Fibroblast of lung (primary cell): ENCODE results near the gene DNAH3. TPM values are rescaled to one million over a fixed set of nuclear protein-coding genes. Genes with fewer than 3 reads are reported as not detected.

ENCODE experiments used
- DNase-seq, 2 donors: peaks; one replicate each; pipeline versions ENCODE4 v3.0.0 to v3.0.0-alpha.2; 2010; ENCODE audit warnings: low read depth in 2 of 2
- H2AFZ ChIP-seq: 2 replicates; pipeline ENCODE4 v1.5.1; 2012; ENCODE audit warnings: low read length, control low read depth, inconsistent platforms
- H3K27ac ChIP-seq: 2 replicates; pipeline ENCODE4 v1.5.1; 2011; ENCODE audit warnings: low read length, control low read depth; ENCODE audit not compliant: insufficient read depth
- H3K27me3 ChIP-seq: 2 replicates; pipeline ENCODE4 v1.5.1; 2011; ENCODE audit warnings: mild to moderate bottlenecking, low read length; ENCODE audit not compliant: control insufficient read depth, insufficient read depth
- H3K36me3 ChIP-seq: 2 replicates; pipeline ENCODE4 v1.5.1; 2011; ENCODE audit warnings: low read length; ENCODE audit not compliant: control insufficient read depth, insufficient read depth
- H3K4me1 ChIP-seq: 2 replicates; pipeline ENCODE4 v1.5.1; 2011; ENCODE audit warnings: low read length; ENCODE audit not compliant: control insufficient read depth, insufficient read depth; ENCODE audit errors: extremely low read depth
- H3K4me2 ChIP-seq: 2 replicates; pipeline ENCODE4 v1.5.1; 2011; ENCODE audit warnings: low read length, control low read depth; ENCODE audit not compliant: insufficient read depth; ENCODE audit errors: extremely low read depth
- H3K4me3 ChIP-seq, 4 experiments: fragments of 200-600 bp in 1 of 4; sonication (generic) in 1 of 4; replicated peaks in 1 of 4; 2 replicates each; pipeline ENCODE4 v1.5.1; 2011 to 2016; ENCODE audit warnings: low read length in 4 of 4, low read depth in 3 of 4, mild to moderate bottlenecking in 3 of 4, control low read depth in 2 of 4, inconsistent platforms in 1 of 4, mixed read lengths in 1 of 4; ENCODE audit not compliant: insufficient read depth in 1 of 4; ENCODE audit errors: control extremely low read depth in 1 of 4
- H3K79me2 ChIP-seq: 2 replicates; pipeline ENCODE4 v1.5.1; 2012; ENCODE audit warnings: mild to moderate bottlenecking, low read length, inconsistent platforms; ENCODE audit not compliant: control insufficient read depth, insufficient read depth
- H3K9ac ChIP-seq: 2 replicates; pipeline ENCODE4 v1.5.1; 2011; ENCODE audit warnings: mild to moderate bottlenecking, low read length, control low read depth; ENCODE audit not compliant: insufficient read depth
- H3K9me3 ChIP-seq: 2 replicates; pipeline ENCODE4 v1.5.1; 2012; ENCODE audit warnings: low read depth, low read length; ENCODE audit not compliant: control insufficient read depth, insufficient read depth
- H4K20me1 ChIP-seq: 2 replicates; pipeline ENCODE4 v1.5.1; 2011; ENCODE audit warnings: low read length; ENCODE audit not compliant: control insufficient read depth, insufficient read depth; ENCODE audit errors: extremely low read depth
- EZH2 ChIP-seq: IDR thresholded peaks from 2 replicates; pipeline ENCODE4 v1.5.1; 2012; ENCODE audit warnings: low read length, control low read depth, mild to moderate bottlenecking; ENCODE audit errors: missing control alignments
- polyA plus RNA-seq, 2 donors: library from polyadenylated mRNA; depleted of rRNA in 1 of 2; stranded (reverse) in 1 of 2; unstranded in 1 of 2; fragments of >200 nt; gene quantifications; 2 replicates each; pipeline ENCODE4 v1.2.1, GENCODE V29; 2011 to 2012; ENCODE audit warnings: missing spikeins in 1 of 2
- total RNA-seq: library from RNA; depleted of rRNA; stranded (reverse); fragments of >200 nt; gene quantifications from 2 replicates; pipeline ENCODE4 v1.2.1, GENCODE V29; 2014
- TF ChIP-seq, protein P1 (sequence below), 2 donors: IDR thresholded peaks in 1 of 2; conservative IDR thresholded peaks in 1 of 2; 1 replicate in 1 of 2; 2 replicates in 1 of 2; pipeline ENCODE4 v1.5.1; 2011 to 2012; ENCODE audit warnings: low read length in 2 of 2, control low read depth in 1 of 2, inconsistent platforms in 1 of 2, low read depth in 1 of 2, mild to moderate bottlenecking in 1 of 2

The DNAH3 gene
- total and polyA plus RNA-seq, 2 donors (not counting 1 experiment from before 2014, with no cell fraction given) = not detected

DNA sequence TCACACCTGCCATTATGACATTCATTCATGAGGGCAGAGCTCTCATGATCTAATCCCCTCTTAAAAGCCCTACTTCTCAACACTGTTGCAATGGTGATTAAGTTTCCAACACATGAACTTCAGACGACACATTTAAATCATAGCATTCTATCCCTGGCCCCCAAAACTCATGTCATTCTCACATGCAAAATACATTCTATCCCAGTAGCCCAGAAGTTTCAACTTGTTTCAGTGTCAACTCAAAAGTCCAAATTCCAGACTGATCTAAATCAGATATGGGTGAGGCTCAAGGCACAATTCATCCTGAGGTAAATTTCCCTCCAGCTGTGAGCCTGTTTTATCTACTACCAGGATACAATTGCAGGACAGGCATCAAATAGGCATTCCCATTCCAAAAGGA is 224.9 kb downstream of the DNAH3 start:
- Histone ChIP-seq H3K9me3 (no peaks in the 10 kb centered on the region), H4K20me1 (no peaks in the 10 kb centered on the region), H3K4me3 (no peak overlapping the region), H3K4me1 (no peaks in the 10 kb centered on the region), H3K79me2 (no peaks in the 10 kb centered on the region), H3K27me3 (no peaks in the 10 kb centered on the region), H2AFZ (no peak overlapping the region), H3K27ac (no peak overlapping the region), H3K4me2 (no peak overlapping the region), H3K36me3 (no peaks in the 10 kb centered on the region), H3K9ac (no peak overlapping the region)
- no peak for TF ChIP-seq EZH2
- TF ChIP-seq, protein P1, sequence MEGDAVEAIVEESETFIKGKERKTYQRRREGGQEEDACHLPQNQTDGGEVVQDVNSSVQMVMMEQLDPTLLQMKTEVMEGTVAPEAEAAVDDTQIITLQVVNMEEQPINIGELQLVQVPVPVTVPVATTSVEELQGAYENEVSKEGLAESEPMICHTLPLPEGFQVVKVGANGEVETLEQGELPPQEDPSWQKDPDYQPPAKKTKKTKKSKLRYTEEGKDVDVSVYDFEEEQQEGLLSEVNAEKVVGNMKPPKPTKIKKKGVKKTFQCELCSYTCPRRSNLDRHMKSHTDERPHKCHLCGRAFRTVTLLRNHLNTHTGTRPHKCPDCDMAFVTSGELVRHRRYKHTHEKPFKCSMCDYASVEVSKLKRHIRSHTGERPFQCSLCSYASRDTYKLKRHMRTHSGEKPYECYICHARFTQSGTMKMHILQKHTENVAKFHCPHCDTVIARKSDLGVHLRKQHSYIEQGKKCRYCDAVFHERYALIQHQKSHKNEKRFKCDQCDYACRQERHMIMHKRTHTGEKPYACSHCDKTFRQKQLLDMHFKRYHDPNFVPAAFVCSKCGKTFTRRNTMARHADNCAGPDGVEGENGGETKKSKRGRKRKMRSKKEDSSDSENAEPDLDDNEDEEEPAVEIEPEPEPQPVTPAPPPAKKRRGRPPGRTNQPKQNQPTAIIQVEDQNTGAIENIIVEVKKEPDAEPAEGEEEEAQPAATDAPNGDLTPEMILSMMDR (conservative IDR thresholded peaks at IDR 0.05 in 1 of 2, IDR thresholded peaks at IDR 0.05 in 1 of 2; ENCODE audit: low read depth in 1 of 2, low read length in 2 of 2) = no peak
- no peak for DNase-seq

GRCh38 chr16:20923876-20924275 is 226.8 kb downstream of the DNAH3 start:
- TF ChIP-seq, protein P1 (conservative IDR thresholded peaks at IDR 0.05 in 1 of 2, IDR thresholded peaks at IDR 0.05 in 1 of 2; ENCODE audit: low read depth in 1 of 2, low read length in 2 of 2) = no peak
- no peaks in the 10 kb centered on the region for H3K27me3 ChIP-seq
- H3K9me3 ChIP-seq = no peaks in the 10 kb centered on the region
- no peaks in the 10 kb centered on the region for H4K20me1 ChIP-seq
- no peaks in the 10 kb centered on the region for H3K79me2 ChIP-seq
- H3K4me2 ChIP-seq = no peak overlapping the region
- H2AFZ ChIP-seq = no peak overlapping the region
- peaks cover 3% of the 10 kb centered on the region for H3K4me1 ChIP-seq
- H3K36me3 ChIP-seq = no peaks in the 10 kb centered on the region
- H3K27ac ChIP-seq = no peak overlapping the region
- no peak for DNase-seq
- H3K4me3 ChIP-seq = no peak overlapping the region
- no peak overlapping the region for H3K9ac ChIP-seq

- Histone ChIP-seq H3K27ac (no peak overlapping the region), H4K20me1 (no peaks in the 10 kb centered on the region), H3K9ac (no peak overlapping the region), H3K79me2 (no peaks in the 10 kb centered on the region), H3K9me3 (no peaks in the 10 kb centered on the region), H3K4me3 (no peak overlapping the region), H3K27me3 (no peaks in the 10 kb centered on the region), H2AFZ (no peak overlapping the region), H3K4me1 (peaks cover 9% of the 10 kb centered on the region), H3K4me2 (no peak overlapping the region), H3K36me3 (no peaks in the 10 kb centered on the region)
- DNase-seq = no peak
- TF ChIP-seq EZH2 = no peak
- TF ChIP-seq, protein P1 (conservative IDR thresholded peaks at IDR 0.05 in 1 of 2, IDR thresholded peaks at IDR 0.05 in 1 of 2; ENCODE audit: low read depth in 1 of 2, low read length in 2 of 2) = no peak
These were observed 229.8 kb downstream of the DNAH3 start for GRCh38 chr16:20920799-20921198.
